Fibroblast of lung (primary cell): Measurements from ENCODE around the gene SMG7.

Experiments used
- EZH2 ChIP-seq: IDR thresholded peaks from 2 replicates; pipeline ENCODE4 v1.5.1; 2012; ENCODE audit warnings: low read length, control low read depth, mild to moderate bottlenecking; ENCODE audit errors: missing control alignments
- TF ChIP-seq, protein P1 (sequence below), 2 donors: IDR thresholded peaks in 1 of 2; conservative IDR thresholded peaks in 1 of 2; 1 replicate in 1 of 2; 2 replicates in 1 of 2; pipeline ENCODE4 v1.5.1; 2011 to 2012; ENCODE audit warnings: low read length in 2 of 2, control low read depth in 1 of 2, inconsistent platforms in 1 of 2, low read depth in 1 of 2, mild to moderate bottlenecking in 1 of 2

DNA sequence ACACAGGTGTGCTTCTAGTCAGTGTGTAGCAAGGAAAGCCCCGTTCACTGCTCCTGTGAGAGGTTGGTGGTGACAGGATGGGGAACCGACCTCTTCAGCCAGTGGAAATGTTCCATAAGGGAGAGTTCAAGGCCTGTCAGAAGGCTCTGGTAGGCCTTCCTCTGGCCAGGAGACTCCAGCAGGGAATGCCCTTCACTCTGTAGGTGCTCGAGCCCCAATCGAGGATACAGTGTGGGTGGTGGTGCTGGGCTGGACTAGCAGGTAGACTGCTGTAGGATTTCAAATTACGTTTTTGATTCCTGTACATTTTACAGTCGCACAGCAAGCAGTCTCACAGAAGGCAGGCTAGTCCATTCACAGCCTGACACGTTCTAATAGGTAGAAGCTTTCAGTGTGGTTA, 80.1 kb downstream of the SMG7 start:
- TF ChIP-seq, protein P1, sequence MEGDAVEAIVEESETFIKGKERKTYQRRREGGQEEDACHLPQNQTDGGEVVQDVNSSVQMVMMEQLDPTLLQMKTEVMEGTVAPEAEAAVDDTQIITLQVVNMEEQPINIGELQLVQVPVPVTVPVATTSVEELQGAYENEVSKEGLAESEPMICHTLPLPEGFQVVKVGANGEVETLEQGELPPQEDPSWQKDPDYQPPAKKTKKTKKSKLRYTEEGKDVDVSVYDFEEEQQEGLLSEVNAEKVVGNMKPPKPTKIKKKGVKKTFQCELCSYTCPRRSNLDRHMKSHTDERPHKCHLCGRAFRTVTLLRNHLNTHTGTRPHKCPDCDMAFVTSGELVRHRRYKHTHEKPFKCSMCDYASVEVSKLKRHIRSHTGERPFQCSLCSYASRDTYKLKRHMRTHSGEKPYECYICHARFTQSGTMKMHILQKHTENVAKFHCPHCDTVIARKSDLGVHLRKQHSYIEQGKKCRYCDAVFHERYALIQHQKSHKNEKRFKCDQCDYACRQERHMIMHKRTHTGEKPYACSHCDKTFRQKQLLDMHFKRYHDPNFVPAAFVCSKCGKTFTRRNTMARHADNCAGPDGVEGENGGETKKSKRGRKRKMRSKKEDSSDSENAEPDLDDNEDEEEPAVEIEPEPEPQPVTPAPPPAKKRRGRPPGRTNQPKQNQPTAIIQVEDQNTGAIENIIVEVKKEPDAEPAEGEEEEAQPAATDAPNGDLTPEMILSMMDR (conservative IDR thresholded peaks at IDR 0.05 in 1 of 2, IDR thresholded peaks at IDR 0.05 in 1 of 2; ENCODE audit: low read depth in 1 of 2, low read length in 2 of 2) = no peak
- no peak for TF ChIP-seq EZH2
